SK-N-SH (cell line): ENCODE data around the gene NUP43.

Experiments
- CHD2 ChIP-seq: fragments of 150-350 bp; IDR thresholded peaks from 2 replicates; pipeline ENCODE4 v1.6.1; 2018; ENCODE audit warnings: low read length; ENCODE audit not compliant: partially characterized antibody
- CTCF ChIP-seq: fragments of 200-600 bp; sonication (generic); IDR thresholded peaks from 2 replicates; pipeline ENCODE4 v1.6.1; 2017; ENCODE audit warnings: antibody characterized with exemption, mild to moderate bottlenecking, moderate library complexity
- EP300 ChIP-seq, 2 experiments: IDR thresholded peaks; 2 replicates each; pipeline versions ENCODE4 v1.4.0 to v1.6.1; 2012; ENCODE audit warnings: borderline replicate concordance in 1 of 2, low read depth in 1 of 2, low read length in 1 of 2
- FOXJ3 ChIP-seq: sonication (generic); formaldehyde crosslinking; IDR thresholded peaks from 2 replicates; pipeline ENCODE4 v1.5.1; 2020; ENCODE audit warnings: mild to moderate bottlenecking, missing genetic modification reagents
- FOXM1 ChIP-seq: IDR thresholded peaks from 2 replicates; pipeline ENCODE4 v1.4.0; 2012; ENCODE audit warnings: low read depth, mild to moderate bottlenecking
- GABPA ChIP-seq: IDR thresholded peaks from 2 replicates; pipeline ENCODE4 v1.4.0; 2012; ENCODE audit warnings: low read depth, mild to moderate bottlenecking
- GATA2 ChIP-seq: sonication (generic); formaldehyde crosslinking; IDR thresholded peaks from 2 replicates; pipeline ENCODE4 v1.5.0; 2020; ENCODE audit warnings: mild to moderate bottlenecking, missing genetic modification reagents
- NFIC ChIP-seq: IDR thresholded peaks from 2 replicates; pipeline ENCODE4 v1.4.0; 2012; ENCODE audit warnings: borderline replicate concordance
- RAD21 ChIP-seq: IDR thresholded peaks from 2 replicates; pipeline ENCODE4 v1.6.1; 2012; ENCODE audit warnings: mild to moderate bottlenecking, low read length
- RCOR1 ChIP-seq: fragments of 150-350 bp; IDR thresholded peaks from 2 replicates; pipeline ENCODE4 v1.6.1; 2017; ENCODE audit warnings: antibody characterized with exemption, low read length
- REST ChIP-seq: IDR thresholded peaks from 2 replicates; pipeline ENCODE4 v1.6.1; 2012; ENCODE audit warnings: mild to moderate bottlenecking, low read depth, low read length, moderate library complexity
- SIN3A ChIP-seq: IDR thresholded peaks from 2 replicates; pipeline ENCODE4 v1.6.1; 2012; ENCODE audit warnings: low read depth, mild to moderate bottlenecking, low read length, moderate library complexity, borderline replicate concordance
- YY1 ChIP-seq: IDR thresholded peaks from 2 replicates; pipeline ENCODE4 v1.4.0; 2012; ENCODE audit warnings: low read depth, mild to moderate bottlenecking
- ZBTB33 ChIP-seq: IDR thresholded peaks from 2 replicates; pipeline ENCODE4 v1.4.0; 2012; ENCODE audit warnings: low read depth, borderline replicate concordance

- TF ChIP-seq YY1 (no peak), CTCF (no peak), RAD21 (no peak), GABPA (no peak), FOXJ3 (CRISPR knock-in tag) (no peak), FOXM1 (no peak), NFIC (no peak), EP300 (IDR thresholded peaks at IDR 0.05; ENCODE audit: borderline replicate concordance in 1 of 2, low read depth in 1 of 2, low read length in 1 of 2) (no peak), RCOR1 (no peak), CHD2 (no peak), REST (no peak), ZBTB33 (no peak), SIN3A (no peak), GATA2 (CRISPR knock-in tag) (no peak)
Measured at GRCh38 chr6:149752600-149753373, 6.5 kb upstream of the NUP43 start.
